HepG2 (cell line): ENCODE data around the gene HOMEZ. TPM values are rescaled to one million over a fixed set of nuclear protein-coding genes. Genes with fewer than 3 reads are reported as not detected.
A peak's percentile ranks its signal among the peaks of the same experiment; 100 is the strongest.

ENCODE experiments used
- BHLHE40 ChIP-seq: IDR thresholded peaks from 2 replicates; pipeline ENCODE4 v1.6.1; 2011; ENCODE audit warnings: low read length, improper control_type of control experiment
- EEA1 ChIP-seq: sonication (generic); formaldehyde crosslinking; IDR thresholded peaks from 2 replicates; pipeline ENCODE4 v1.5.1; 2020; ENCODE audit warnings: mild to moderate bottlenecking, missing genetic modification reagents, borderline replicate concordance
- FOSL1 ChIP-seq: sonication (generic); formaldehyde crosslinking; IDR thresholded peaks from 2 replicates; pipeline ENCODE4 v1.9.0; 2021; ENCODE audit warnings: missing genetic modification reagents, borderline replicate concordance
- FOXP4 ChIP-seq: sonication (generic); formaldehyde crosslinking; IDR thresholded peaks from 2 replicates; pipeline ENCODE4 v1.4.0; 2020; ENCODE audit warnings: missing genetic modification reagents
- HMG20B ChIP-seq: conservative IDR thresholded peaks from 2 replicates; pipeline ENCODE4 v1.6.1; 2016; ENCODE audit warnings: missing genetic modification reagents, missing compliant biosample characterization
- MAF1 ChIP-seq: sonication (generic); formaldehyde crosslinking; IDR thresholded peaks from 2 replicates; pipeline ENCODE4 v1.5.0; 2020; ENCODE audit warnings: missing genetic modification reagents, borderline replicate concordance
- PHF21A ChIP-seq: sonication (generic); formaldehyde crosslinking; IDR thresholded peaks from 2 replicates; pipeline ENCODE4 v1.5.0; 2020; ENCODE audit warnings: mild to moderate bottlenecking, missing genetic modification reagents
- PHF5A ChIP-seq: IDR thresholded peaks from one replicate; pipeline ENCODE4 v1.6.1; 2018; ENCODE audit warnings: low read depth, missing genetic modification reagents; ENCODE audit not compliant: unreplicated experiment
- PLRG1 ChIP-seq: fragments of 450-650 bp; conservative IDR thresholded peaks from 2 replicates; pipeline ENCODE4 v1.6.1; 2016
- SALL2 ChIP-seq: sonication (generic); formaldehyde crosslinking; IDR thresholded peaks from 2 replicates; pipeline ENCODE4 v1.8.1; 2023; ENCODE audit warnings: mild to moderate bottlenecking, missing genetic modification reagents, inconsistent platforms
- THYN1 ChIP-seq: sonication (generic); formaldehyde crosslinking; IDR thresholded peaks from 2 replicates; pipeline ENCODE4 v1.8.1; 2023; ENCODE audit warnings: low read depth, mild to moderate bottlenecking, moderate library complexity, missing genetic modification reagents, borderline replicate concordance
- ZNF280D ChIP-seq: sonication (generic); formaldehyde crosslinking; IDR thresholded peaks from 2 replicates; pipeline ENCODE4 v1.5.1; 2020; ENCODE audit warnings: mild to moderate bottlenecking, missing genetic modification reagents
- ZNF503 ChIP-seq: sonication (generic); formaldehyde crosslinking; IDR thresholded peaks from 2 replicates; pipeline ENCODE4 v1.4.0; 2020; ENCODE audit warnings: missing genetic modification reagents
- ZNF570 ChIP-seq: sonication (generic); formaldehyde crosslinking; IDR thresholded peaks from 2 replicates; pipeline ENCODE4 v1.4.0; 2020; ENCODE audit warnings: mild to moderate bottlenecking, missing genetic modification reagents, borderline replicate concordance
- ZNF629 ChIP-seq: sonication (generic); formaldehyde crosslinking; conservative IDR thresholded peaks from 2 replicates; pipeline ENCODE4 v1.5.0; 2020; ENCODE audit warnings: missing genetic modification reagents
- ZNF75D ChIP-seq: sonication (generic); formaldehyde crosslinking; IDR thresholded peaks from 2 replicates; pipeline ENCODE4 v1.8.1; 2023; ENCODE audit warnings: missing genetic modification reagents, mild to moderate bottlenecking, borderline replicate concordance
- ZNF83 ChIP-seq: sonication (generic); formaldehyde crosslinking; IDR thresholded peaks from 2 replicates; pipeline ENCODE4 v1.4.0; 2020; ENCODE audit warnings: missing genetic modification reagents, mild to moderate bottlenecking, borderline replicate concordance
- polyA plus RNA-seq, 8 experiments: library from polyadenylated mRNA; depleted of rRNA in 3 of 8; stranded (reverse) in 7 of 8; unstranded in 1 of 8; fragments of >200 nt; fragmentation: Illumina TruSeq in 4 of 8; extraction: Trizol in 4 of 8; gene quantifications; 2 replicates each; pipeline versions ENCODE4 v1.2.1 to v1.2.3, GENCODE V29; 2011 to 2016; ENCODE audit warnings: low read depth in 4 of 8, missing spikeins in 1 of 8, mixed read lengths in 1 of 8; ENCODE audit not compliant: insufficient read depth in 1 of 8
- total RNA-seq, 5 experiments: library from RNA; depleted of rRNA; stranded (reverse); fragments of >200 nt; fragmentation: Illumina TruSeq; extraction: Trizol; gene quantifications; 2 replicates each; pipeline ENCODE4 v1.2.3, GENCODE V29; 2016; ENCODE audit warnings: low read depth in 1 of 5
- TF ChIP-seq, protein P1 (sequence below): sonication (generic); formaldehyde crosslinking; IDR thresholded peaks from 2 replicates; pipeline ENCODE4 v1.4.0; 2020; ENCODE audit warnings: missing genetic modification reagents, borderline replicate concordance
- TF ChIP-seq, protein P2 (sequence below): sonication (generic); formaldehyde crosslinking; IDR thresholded peaks from 2 replicates; pipeline ENCODE4 v1.8.0; 2023; ENCODE audit warnings: mild to moderate bottlenecking, missing genetic modification reagents

Gene HOMEZ
- total and polyA plus RNA-seq, 2 of the 13 experiments (the other 11 are each of a cell fraction or from before 2014, with no cell fraction given): 14.5 to 31.8 TPM

GRCh38 chr14:23301969-23302289 lies 16.0 kb upstream of the HOMEZ start (continued):
- peak; percentile 61 for TF ChIP-seq ZNF503 (CRISPR knock-in tag)
- TF ChIP-seq FOSL1 (CRISPR knock-in tag): peak; percentile 46; the same call in 1 of the 2 replicates
- 0 out of 2 replicates have a peak, but pooled peaks have one; percentile 95 for TF ChIP-seq EEA1 (CRISPR knock-in tag)
- no peak for TF ChIP-seq ZNF75D
- TF ChIP-seq MAF1 (CRISPR knock-in tag): peak; percentile 71
- TF ChIP-seq PHF5A (CRISPR knock-in tag): peak; percentile 6
- peak; percentile 96; the same call in 1 of the 2 replicates for TF ChIP-seq ZNF83 (CRISPR knock-in tag)
- peak; percentile 97 for TF ChIP-seq ZNF280D (CRISPR knock-in tag)
- TF ChIP-seq, protein P1, sequence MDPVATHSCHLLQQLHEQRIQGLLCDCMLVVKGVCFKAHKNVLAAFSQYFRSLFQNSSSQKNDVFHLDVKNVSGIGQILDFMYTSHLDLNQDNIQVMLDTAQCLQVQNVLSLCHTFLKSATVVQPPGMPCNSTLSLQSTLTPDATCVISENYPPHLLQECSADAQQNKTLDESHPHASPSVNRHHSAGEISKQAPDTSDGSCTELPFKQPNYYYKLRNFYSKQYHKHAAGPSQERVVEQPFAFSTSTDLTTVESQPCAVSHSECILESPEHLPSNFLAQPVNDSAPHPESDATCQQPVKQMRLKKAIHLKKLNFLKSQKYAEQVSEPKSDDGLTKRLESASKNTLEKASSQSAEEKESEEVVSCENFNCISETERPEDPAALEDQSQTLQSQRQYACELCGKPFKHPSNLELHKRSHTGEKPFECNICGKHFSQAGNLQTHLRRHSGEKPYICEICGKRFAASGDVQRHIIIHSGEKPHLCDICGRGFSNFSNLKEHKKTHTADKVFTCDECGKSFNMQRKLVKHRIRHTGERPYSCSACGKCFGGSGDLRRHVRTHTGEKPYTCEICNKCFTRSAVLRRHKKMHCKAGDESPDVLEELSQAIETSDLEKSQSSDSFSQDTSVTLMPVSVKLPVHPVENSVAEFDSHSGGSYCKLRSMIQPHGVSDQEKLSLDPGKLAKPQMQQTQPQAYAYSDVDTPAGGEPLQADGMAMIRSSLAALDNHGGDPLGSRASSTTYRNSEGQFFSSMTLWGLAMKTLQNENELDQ (CRISPR knock-in tag): peak; percentile 89; the same call in 1 of the 2 replicates
- TF ChIP-seq HMG20B (CRISPR knock-in tag): peak; percentile 87
- TF ChIP-seq FOXP4 (CRISPR knock-in tag): peak; percentile 58
- TF ChIP-seq, protein P2, sequence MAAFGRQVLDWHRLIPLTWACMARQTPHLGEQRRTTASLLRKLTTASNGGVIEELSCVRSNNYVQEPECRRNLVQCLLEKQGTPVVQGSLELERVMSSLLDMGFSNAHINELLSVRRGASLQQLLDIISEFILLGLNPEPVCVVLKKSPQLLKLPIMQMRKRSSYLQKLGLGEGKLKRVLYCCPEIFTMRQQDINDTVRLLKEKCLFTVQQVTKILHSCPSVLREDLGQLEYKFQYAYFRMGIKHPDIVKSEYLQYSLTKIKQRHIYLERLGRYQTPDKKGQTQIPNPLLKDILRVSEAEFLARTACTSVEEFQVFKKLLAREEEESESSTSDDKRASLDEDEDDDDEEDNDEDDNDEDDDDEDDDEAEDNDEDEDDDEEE (CRISPR knock-in tag): peak; percentile 99
- TF ChIP-seq PLRG1: no peak
- TF ChIP-seq BHLHE40: no peak; the same call in 1 of the 2 replicates
- peak; percentile 89 for TF ChIP-seq THYN1 (CRISPR knock-in tag)
- peak; percentile 59; the same call in 1 of the 2 replicates for TF ChIP-seq SALL2 (CRISPR knock-in tag)
- peak; percentile 69; the same call in 1 of the 2 replicates for TF ChIP-seq ZNF629 (CRISPR knock-in tag)
- peak; percentile 97; the same call in 1 of the 2 replicates for TF ChIP-seq ZNF570
- TF ChIP-seq PHF21A (CRISPR knock-in tag): no peak
